ENCODE data around the gene XRCC3.

- no peak for TF ChIP-seq CTCF (conservative IDR thresholded peaks at IDR 0.05)
- TF ChIP-seq ZFX (IDR thresholded peaks at IDR 0.05): no peak
Observed at GRCh38 chr14:103763730-103764488, 48.7 kb upstream of the XRCC3 start.
